CD14-positive monocyte (primary cell): ENCODE measurements around the gene POLA1. TPM values are rescaled to one million over a fixed set of nuclear protein-coding genes. Genes with fewer than 3 reads are reported as not detected.

Source experiments
- DNase-seq, 3 donors: peaks; one replicate each; pipeline ENCODE4 v3.0.0-alpha.2; 2011 to 2022
- H2AFZ ChIP-seq: 2 replicates; pipeline ENCODE4 v1.6.0; 2012; ENCODE audit warnings: mild to moderate bottlenecking, low read depth, low read length, inconsistent platforms; ENCODE audit not compliant: insufficient read depth, poor library complexity, severe bottlenecking
- H3K27ac ChIP-seq, 2 donors: 1 replicate in 1 of 2; 2 replicates in 1 of 2; pipeline ENCODE4 v1.5.1; 2012 to 2013; ENCODE audit warnings: low read length in 2 of 2, control low read depth in 1 of 2, inconsistent platforms in 1 of 2, low read depth in 1 of 2, mild to moderate bottlenecking in 1 of 2
- H3K27me3 ChIP-seq, 2 donors: one replicate each; pipeline versions ENCODE4 v1.6.0 to v1.6.1; 2011 to 2013; ENCODE audit warnings: low read length in 2 of 2; ENCODE audit not compliant: control insufficient read depth in 2 of 2, insufficient read depth in 2 of 2
- H3K36me3 ChIP-seq, 2 donors: replicated peaks in 1 of 2; 1 replicate in 1 of 2; 2 replicates in 1 of 2; pipeline versions ENCODE4 v1.5.1 to v1.6.1; 2012 to 2013; ENCODE audit warnings: low read length in 2 of 2, control low read depth in 1 of 2, inconsistent platforms in 1 of 2, mild to moderate bottlenecking in 1 of 2; ENCODE audit not compliant: insufficient read depth in 2 of 2, control insufficient read depth in 1 of 2
- H3K4me1 ChIP-seq, 2 donors: 1 replicate in 1 of 2; 2 replicates in 1 of 2; pipeline versions ENCODE4 v1.5.1 to v1.6.1; 2012 to 2013; ENCODE audit warnings: low read length in 2 of 2, control low read depth in 1 of 2, inconsistent platforms in 1 of 2, mild to moderate bottlenecking in 1 of 2, moderate library complexity in 1 of 2; ENCODE audit not compliant: insufficient read depth in 2 of 2, control insufficient read depth in 1 of 2
- H3K4me2 ChIP-seq: replicated peaks from 2 replicates; pipeline ENCODE3; 2012; ENCODE audit warnings: low read length, moderate library complexity, mild to moderate bottlenecking; ENCODE audit not compliant: poor library complexity, severe bottlenecking; ENCODE audit errors: extremely low read depth
- H3K4me3 ChIP-seq, 3 experiments: fragments of 200-600 bp in 1 of 3; sonication (generic) in 1 of 3; replicated peaks in 1 of 3; 1 replicate in 2 of 3; 2 replicates in 1 of 3; pipeline ENCODE4 v1.5.1; 2011 to 2013; ENCODE audit warnings: low read length in 3 of 3, mild to moderate bottlenecking in 3 of 3, control low read depth in 2 of 3, low read depth in 2 of 3, inconsistent platforms in 1 of 3, moderate library complexity in 1 of 3
- H3K79me2 ChIP-seq: 2 replicates; pipeline ENCODE4 v1.6.0; 2012; ENCODE audit warnings: mild to moderate bottlenecking, control low read depth, inconsistent platforms, low read length, moderate library complexity; ENCODE audit not compliant: insufficient read depth
- H3K9ac ChIP-seq: 2 replicates; pipeline ENCODE4 v1.6.0; 2017; ENCODE audit warnings: low read length, mild to moderate bottlenecking; ENCODE audit not compliant: insufficient read depth, poor library complexity, severe bottlenecking
- H3K9me3 ChIP-seq, 2 donors: replicated peaks in 1 of 2; 1 replicate in 1 of 2; 2 replicates in 1 of 2; pipeline versions ENCODE4 v1.5.1 to v1.6.1; 2012 to 2013; ENCODE audit warnings: low read length in 2 of 2, control low read depth in 1 of 2; ENCODE audit not compliant: control insufficient read depth in 1 of 2, insufficient read depth in 1 of 2
- H4K20me1 ChIP-seq: 2 replicates; pipeline ENCODE4 v1.6.0; 2012; ENCODE audit warnings: mild to moderate bottlenecking, low read length, control low read depth, moderate library complexity; ENCODE audit not compliant: insufficient read depth
- H3K27ac Mint-ChIP-seq, 7 donors: one replicate each; pipeline ENCODE4 v1.8.0; 2020; ENCODE audit warnings: mild to moderate bottlenecking in 7 of 7, mixed read lengths in 7 of 7, moderate library complexity in 6 of 7, inconsistent platforms in 2 of 7
- H3K27me3 Mint-ChIP-seq, 3 donors: one replicate each; pipeline ENCODE4 v1.8.0; 2021 to 2022; ENCODE audit warnings: low read depth in 3 of 3, mild to moderate bottlenecking in 3 of 3, mixed read lengths in 3 of 3, moderate library complexity in 3 of 3, inconsistent platforms in 1 of 3
- H3K36me3 Mint-ChIP-seq, 2 donors: one replicate each; pipeline ENCODE4 v1.8.0; 2020; ENCODE audit warnings: mixed read lengths in 2 of 2, inconsistent platforms in 1 of 2, mild to moderate bottlenecking in 1 of 2
- H3K4me1 Mint-ChIP-seq: one replicate; pipeline ENCODE4 v1.8.0; 2020; ENCODE audit warnings: mild to moderate bottlenecking, mixed read lengths
- H3K4me3 Mint-ChIP-seq, 2 donors: one replicate each; pipeline ENCODE4 v1.8.0; 2020; ENCODE audit warnings: mild to moderate bottlenecking in 2 of 2, mixed read lengths in 2 of 2, moderate library complexity in 1 of 2
- H3K9me3 Mint-ChIP-seq, 7 donors: one replicate each; pipeline ENCODE4 v1.8.0; 2020 to 2022; ENCODE audit warnings: mixed read lengths in 7 of 7, mild to moderate bottlenecking in 6 of 7, moderate library complexity in 6 of 7, inconsistent platforms in 2 of 7
- CTCF ChIP-seq: fragments of 200-600 bp; IDR thresholded peaks from one replicate; pipeline ENCODE4 v1.8.0; 2022; ENCODE audit warnings: antibody characterized with exemption, mild to moderate bottlenecking
- WGBS: methylation state at CpG from one replicate; pipeline ENCODE4 v1.1.5; 2013; ENCODE audit warnings: missing lambda C conversion rate; ENCODE audit not compliant: insufficient coverage; 5-methylcytosine and 5-hydroxymethylcytosine counted together
- intact Hi-C, 2 donors: fragments of 100-400 bp; cut with micrococcal nuclease; formaldehyde crosslinking; loops; one replicate each; pipeline versions ENCODE4 v1.15.0 to v1.15.1; 2023
- polyA plus RNA-seq, 3 donors: library from polyadenylated mRNA; depleted of rRNA in 1 of 3; unstranded in 2 of 3; stranded (reverse) in 1 of 3; fragments of 300-500 nt in 2 of 3; fragments of >200 nt in 1 of 3; fragmentation: Illumina TruSeq in 2 of 3; gene quantifications; 1 replicate in 2 of 3; 2 replicates in 1 of 3; pipeline ENCODE4 v1.2.3, GENCODE V29; 2012 to 2021

The POLA1 gene
- polyA plus RNA-seq, 3 donors: 1.2 to 1.4 (median 1.3) TPM

GRCh38 chrX:24782011-24782410 lies 88.3 kb downstream of the POLA1 start:
- H3K4me1 Mint-ChIP-seq: peaks cover 3% of the 10 kb centered on the region
- Histone ChIP-seq H3K36me3 (peaks cover 0 to 6% of the 10 kb centered on the region in 2 donors), H3K4me1 (no peaks in the 10 kb centered on the region), H3K9ac (no peak overlapping the region), H3K4me2 (no peak overlapping the region), H3K27ac (no peak overlapping the region), H3K9me3 (no peaks in the 10 kb centered on the region), H3K27me3 (no peaks in the 10 kb centered on the region), H4K20me1 (no peaks in the 10 kb centered on the region), H2AFZ (no peak overlapping the region), H3K4me3 (no peak overlapping the region), H3K79me2 (no peaks in the 10 kb centered on the region)
- no peak overlapping the region for H3K27ac Mint-ChIP-seq
- peaks cover 0 to 2% (median 0%) of the 10 kb centered on the region in 3 donors for H3K27me3 Mint-ChIP-seq
- no peak overlapping the region for H3K4me3 Mint-ChIP-seq
- H3K36me3 Mint-ChIP-seq: peaks cover 2 to 6% of the 10 kb centered on the region in 2 donors
- DNase-seq: no peak
- intact Hi-C loops: no loop called here
- no CpG with 5 or more reads among the region's 1 CpG for WGBS
- no peak for TF ChIP-seq CTCF
- H3K9me3 Mint-ChIP-seq: no peaks in the 10 kb centered on the region

- no peaks in the 10 kb centered on the region for H3K4me1 Mint-ChIP-seq
- H3K4me3 ChIP-seq: no peak overlapping the region
- intact Hi-C loops: no loop called here
- no peak overlapping the region for H3K4me3 Mint-ChIP-seq
- no peak overlapping the region for H2AFZ ChIP-seq
- no peaks in the 10 kb centered on the region for H3K9me3 ChIP-seq
- H3K36me3 ChIP-seq: no peaks in the 10 kb centered on the region
- TF ChIP-seq CTCF: no peak
- H3K27me3 ChIP-seq: no peaks in the 10 kb centered on the region
- DNase-seq: no peak
- no CpG with 5 or more reads among the region's 4 CpGs for WGBS
- no peak overlapping the region for H3K9ac ChIP-seq
- no peaks in the 10 kb centered on the region for H3K4me1 ChIP-seq
- peaks cover 0 to 9% (median 0%) of the 10 kb centered on the region in 3 donors for H3K27me3 Mint-ChIP-seq
- H4K20me1 ChIP-seq: no peaks in the 10 kb centered on the region
- H3K27ac Mint-ChIP-seq: no peak overlapping the region
- H3K4me2 ChIP-seq: no peak overlapping the region
- H3K79me2 ChIP-seq: no peaks in the 10 kb centered on the region
- peaks cover 0 to 2% (median 0%) of the 10 kb centered on the region in 7 donors for H3K9me3 Mint-ChIP-seq
- H3K27ac ChIP-seq: no peak overlapping the region
- H3K36me3 Mint-ChIP-seq: peaks cover 11 to 13% of the 10 kb centered on the region in 2 donors
Observed at GRCh38 chrX:24789047-24789446, 95.3 kb downstream of the POLA1 start.
